OCI-LY1 (cell line): ENCODE results near the gene ERLIN1.

ENCODE experiments used
- H2AFZ ChIP-seq: fragments of 200-600 bp; sonication (generic), shearing (Covaris generic); 2 replicates; pipeline ENCODE4 v1.6.0; 2014; ENCODE audit warnings: antibody characterized with exemption, mild to moderate bottlenecking, low read length
- H3F3A ChIP-seq: fragments of 200-600 bp; sonication (generic), shearing (Covaris generic); 2 replicates; pipeline ENCODE4 v1.6.0; 2014; ENCODE audit warnings: mild to moderate bottlenecking, antibody characterized with exemption, low read length, moderate library complexity; ENCODE audit not compliant: insufficient read depth
- H3K27ac ChIP-seq: fragments of 200-600 bp; sonication (generic); 2 replicates; pipeline ENCODE4 v1.5.1; 2014; ENCODE audit warnings: low read length, mixed run types, mild to moderate bottlenecking, low read depth; ENCODE audit not compliant: poor library complexity, severe bottlenecking
- H3K27me3 ChIP-seq: fragments of 200-600 bp; sonication (generic); 2 replicates; pipeline ENCODE4 v1.6.0; 2014; ENCODE audit warnings: antibody characterized with exemption, mild to moderate bottlenecking, low read length, moderate library complexity; ENCODE audit not compliant: insufficient read depth
- H3K36me3 ChIP-seq: fragments of 200-600 bp; sonication (generic); 2 replicates; pipeline ENCODE4 v1.6.1; 2014; ENCODE audit warnings: mild to moderate bottlenecking, antibody characterized with exemption, low read length, moderate library complexity, mixed read lengths; ENCODE audit not compliant: insufficient read depth
- H3K4me1 ChIP-seq: fragments of 200-600 bp; sonication (generic); 2 replicates; pipeline ENCODE4 v1.5.1; 2014; ENCODE audit warnings: mild to moderate bottlenecking, low read length, moderate library complexity; ENCODE audit not compliant: insufficient read depth, severe bottlenecking
- H3K4me2 ChIP-seq: fragments of 200-600 bp; sonication (generic), shearing (Covaris generic); 2 replicates; pipeline ENCODE4 v1.6.1; 2014; ENCODE audit warnings: low read length
- H3K4me3 ChIP-seq: fragments of 200-600 bp; sonication (generic); 2 replicates; pipeline ENCODE4 v1.5.1; 2014; ENCODE audit warnings: low read length, low read depth, mild to moderate bottlenecking, mixed read lengths; ENCODE audit not compliant: poor library complexity, severe bottlenecking
- H3K79me2 ChIP-seq: fragments of 200-600 bp; shearing (Covaris generic); 2 replicates; pipeline ENCODE4 v1.6.1; 2016; ENCODE audit warnings: mixed run types, low read length, mixed read lengths; ENCODE audit not compliant: insufficient read depth
- H3K9ac ChIP-seq: fragments of 200-600 bp; sonication (generic), shearing (Covaris generic); 2 replicates; pipeline ENCODE4 v1.6.1; 2014; ENCODE audit warnings: mild to moderate bottlenecking, low read length, mixed read lengths
- H3K9me2 ChIP-seq: fragments of 200-600 bp; sonication (generic), shearing (Covaris generic); 2 replicates; pipeline ENCODE4 v1.6.1; 2014; ENCODE audit warnings: low read depth, mild to moderate bottlenecking, low read length, mixed read lengths
- H3K9me3 ChIP-seq: fragments of 200-600 bp; shearing (Covaris generic); 2 replicates; pipeline ENCODE4 v1.6.1; 2014; ENCODE audit warnings: low read length, mixed read lengths
- H4K20me1 ChIP-seq: fragments of 200-600 bp; sonication (generic), shearing (Covaris generic); 2 replicates; pipeline ENCODE4 v1.6.0; 2016; ENCODE audit warnings: mild to moderate bottlenecking, low read length; ENCODE audit not compliant: insufficient read depth
- CTCF ChIP-seq: fragments of 200-600 bp; sonication (generic), shearing (Covaris generic); IDR thresholded peaks from 2 replicates; pipeline ENCODE4 v1.5.1; 2017; ENCODE audit warnings: mild to moderate bottlenecking, antibody characterized with exemption, low read length, moderate library complexity, mixed read lengths
- EZH2 ChIP-seq: fragments of 200-600 bp; sonication (generic), shearing (Covaris generic); IDR thresholded peaks from 2 replicates; pipeline ENCODE4 v1.8.0; 2017; ENCODE audit warnings: borderline replicate concordance, mixed run types, mild to moderate bottlenecking, antibody characterized with exemption, low read length, moderate library complexity, mixed read lengths

The ERLIN1 gene

GRCh38 chr10:100186253-100187212, 704 bp upstream of the ERLIN1 start:
- Histone ChIP-seq H3K9me2 (no peaks in the 10 kb centered on the region), H3K79me2 (peaks cover 26% of the 10 kb centered on the region), H3K9ac (peak overlapping the region; percentile 100), H3K4me1 (peaks cover 30% of the 10 kb centered on the region), H3K4me3 (peak overlapping the region; percentile 99), H3K9me3 (no peaks in the 10 kb centered on the region), H3K27ac (peak overlapping the region; percentile 73), H3F3A (no peaks in the 10 kb centered on the region), H2AFZ (0 out of 2 replicates have a peak overlapping the region, but pooled peaks have one; percentile 7), H4K20me1 (no peaks in the 10 kb centered on the region), H3K4me2 (peak overlapping the region; percentile 97), H3K36me3 (peaks cover 39% of the 10 kb centered on the region), H3K27me3 (no peaks in the 10 kb centered on the region)
- TF ChIP-seq EZH2 (no peak), CTCF (no peak)

GRCh38 chr10:100184840-100185239, 989 bp downstream of the ERLIN1 start:
- peaks cover 28% of the 10 kb centered on the region for H3K36me3 ChIP-seq
- peak overlapping the region; percentile 100 for H3K9ac ChIP-seq

GRCh38 chr10:100184426-100184825, 1.4 kb downstream of the ERLIN1 start:
- Histone ChIP-seq H3K4me3 (peak overlapping the region; percentile 99), H2AFZ (no peak overlapping the region), H3K36me3 (peaks cover 24% of the 10 kb centered on the region; the same call in 1 of the 2 replicates), H3K9me3 (no peaks in the 10 kb centered on the region), H3F3A (no peaks in the 10 kb centered on the region), H3K79me2 (peaks cover 26% of the 10 kb centered on the region), H3K9me2 (no peaks in the 10 kb centered on the region), H4K20me1 (no peaks in the 10 kb centered on the region), H3K4me2 (peak overlapping the region; percentile 86), H3K4me1 (peaks cover 30% of the 10 kb centered on the region), H3K27me3 (no peaks in the 10 kb centered on the region), H3K9ac (peak overlapping the region; percentile 100), H3K27ac (peak overlapping the region; percentile 66)
- TF ChIP-seq CTCF (no peak), EZH2 (no peak)

More at GRCh38 chr10:100184840-100185239, 989 bp downstream of the ERLIN1 start:
- Histone ChIP-seq H3K79me2 (peaks cover 26% of the 10 kb centered on the region), H3K27ac (peak overlapping the region; percentile 66), H3K27me3 (no peaks in the 10 kb centered on the region), H2AFZ (no peak overlapping the region), H3K4me3 (peak overlapping the region; percentile 99), H3K4me1 (peaks cover 30% of the 10 kb centered on the region), H4K20me1 (no peaks in the 10 kb centered on the region), H3F3A (no peaks in the 10 kb centered on the region), H3K9me2 (no peaks in the 10 kb centered on the region), H3K4me2 (peak overlapping the region; percentile 86), H3K9me3 (no peaks in the 10 kb centered on the region)
- no peak for TF ChIP-seq CTCF
- no peak for TF ChIP-seq EZH2
